PC-3 (cell line): ENCODE data around the gene HRG. TPM values are rescaled to one million over a fixed set of nuclear protein-coding genes. Genes with fewer than 3 reads are reported as not detected.
"Not testable (repeated sequence)": the region's sequence is repeated elsewhere in the genome, so short reads cannot be mapped to it uniquely, and the experiment has no call there.

ENCODE experiments used
- ATAC-seq: fragments of 200-7000 bp; cut with Tn5 transposase; 2 replicates; pipeline ENCODE4 v1.9.1; 2020; ENCODE audit warnings: mild to moderate bottlenecking, moderate library complexity
- BruUV-seq: library from RNA; stranded (reverse); fragments of 400-500 nt; replicated peaks from 2 replicates; lab custom pipeline; 2021; lab: Mats Ljungman, UMichigan
- CTCF ChIA-PET: fragments of 300-600 bp; sonication (Branson Sonifier 250); formaldehyde crosslinking; loops from one replicate; lab custom pipeline; 2022; ENCODE audit warnings: antibody characterized with exemption; lab: Charles Lee
- POLR2A ChIA-PET: fragments of 300-600 bp; sonication (Branson Sonifier 250); formaldehyde crosslinking; loops from one replicate; lab custom pipeline; 2022; ENCODE audit warnings: antibody characterized with exemption; ENCODE audit not compliant: unreplicated experiment; lab: Charles Lee
- DNase-seq: peaks from one replicate; pipeline ENCODE4 v3.0.0-alpha.2; 2015
- H2AFZ ChIP-seq: fragments of 300-600 bp; sonication (generic); 2 replicates; pipeline ENCODE4 v1.6.0; 2016; ENCODE audit warnings: antibody characterized with exemption, low read length
- H3F3A ChIP-seq: fragments of 300-600 bp; sonication (generic); one replicate; pipeline ENCODE4 v1.6.0; 2017; ENCODE audit warnings: antibody characterized with exemption, low read length, control low read depth, mild to moderate bottlenecking; ENCODE audit not compliant: unreplicated experiment
- H3K27ac ChIP-seq: fragments of 300-600 bp; sonication (generic); 2 replicates; pipeline ENCODE4 v1.5.1; 2016; ENCODE audit warnings: mild to moderate bottlenecking, low read length
- H3K27me3 ChIP-seq: fragments of 300-600 bp; sonication (generic); 2 replicates; pipeline ENCODE4 v1.6.1; 2016; ENCODE audit warnings: low read length, mixed read lengths
- H3K36me3 ChIP-seq: fragments of 300-600 bp; sonication (generic); 2 replicates; pipeline ENCODE4 v1.6.1; 2016; ENCODE audit warnings: low read depth, mixed run types, low read length, mixed read lengths
- H3K4me1 ChIP-seq: fragments of 300-600 bp; sonication (generic); 2 replicates; pipeline ENCODE4 v1.5.1; 2016; ENCODE audit warnings: low read length; ENCODE audit not compliant: insufficient read depth
- H3K4me2 ChIP-seq: fragments of 300-600 bp; sonication (generic); 2 replicates; pipeline ENCODE4 v1.6.0; 2016; ENCODE audit warnings: low read length
- H3K4me3 ChIP-seq: fragments of 300-600 bp; sonication (generic); 2 replicates; pipeline ENCODE4 v1.5.1; 2016; ENCODE audit warnings: mild to moderate bottlenecking, low read length, mixed read lengths
- H3K79me2 ChIP-seq: fragments of 300-600 bp; sonication (generic); 2 replicates; pipeline ENCODE4 v1.6.1; 2017; ENCODE audit warnings: low read length, mixed read lengths
- H3K9ac ChIP-seq: fragments of 300-600 bp; sonication (generic); 2 replicates; pipeline ENCODE4 v1.6.0; 2016; ENCODE audit warnings: mild to moderate bottlenecking, low read length
- H3K9me2 ChIP-seq: fragments of 300-600 bp; sonication (generic); replicated peaks from 2 replicates; pipeline ENCODE4 v1.6.1; 2016; ENCODE audit warnings: mixed run types, low read length, mixed read lengths
- H3K9me3 ChIP-seq: fragments of 300-600 bp; sonication (generic); 2 replicates; pipeline ENCODE4 v1.6.1; 2016; ENCODE audit warnings: low read length, mixed read lengths
- H4K20me1 ChIP-seq: fragments of 300-600 bp; sonication (generic); 2 replicates; pipeline ENCODE4 v1.6.1; 2016; ENCODE audit warnings: low read length, mixed read lengths
- CTCF ChIP-seq: fragments of 300-600 bp; sonication (generic); conservative IDR thresholded peaks from 2 replicates; pipeline ENCODE4 v1.5.1; 2017; ENCODE audit warnings: antibody characterized with exemption, low read depth, mild to moderate bottlenecking, low read length
- EZH2 ChIP-seq: fragments of 300-600 bp; sonication (generic); IDR thresholded peaks from one replicate; pipeline ENCODE4 v1.6.1; 2017; ENCODE audit warnings: antibody characterized with exemption, mild to moderate bottlenecking, low read length; ENCODE audit not compliant: unreplicated experiment
- EZH2phosphoT487 ChIP-seq: fragments of 300-600 bp; sonication (generic); IDR thresholded peaks from 2 replicates; pipeline ENCODE4 v1.6.1; 2018; ENCODE audit warnings: mild to moderate bottlenecking, antibody characterized with exemption, low read length, borderline replicate concordance
- intact Hi-C: fragments of 100-400 bp; cut with micrococcal nuclease; formaldehyde crosslinking; loops from 2 replicates; pipeline ENCODE4 v1.9.0; 2023
- total RNA-seq: library from RNA; depleted of rRNA; stranded (reverse); fragments of >200 nt; gene quantifications from 2 replicates; pipeline ENCODE4 v1.2.3, GENCODE V29; 2014

HRG gene
- total RNA-seq, 1 experiment from 2014 or later: not detected

GRCh38 chr3:186696522-186696921 lies 30.7 kb downstream of the HRG start:
- ChIA-PET POLR2A (no interaction called here), CTCF (no interaction called here)
- no peak overlapping the region for H3K27ac ChIP-seq
- no peaks in the 10 kb centered on the region for H3F3A ChIP-seq
- H4K20me1 ChIP-seq: no peaks in the 10 kb centered on the region
- no TSS peak for BruUV-seq
- intact Hi-C loops: no loop called here
- no peak overlapping the region for H3K9ac ChIP-seq
- no peaks in the 10 kb centered on the region for H3K27me3 ChIP-seq
- no peak overlapping the region for H2AFZ ChIP-seq
- H3K4me2 ChIP-seq: no peak overlapping the region
- ATAC-seq (no peak), DNase-seq (no peak)
- H3K79me2 ChIP-seq: no peaks in the 10 kb centered on the region
- H3K9me2 ChIP-seq: peaks cover 6% of the 10 kb centered on the region; the same call in 1 of the 2 replicates
- no peaks in the 10 kb centered on the region for H3K9me3 ChIP-seq
- peaks cover 29% of the 10 kb centered on the region for H3K4me1 ChIP-seq
- no peaks in the 10 kb centered on the region for H3K36me3 ChIP-seq
- TF ChIP-seq EZH2phosphoT487: no peak
- no peak for TF ChIP-seq CTCF
- TF ChIP-seq EZH2: no peak
- H3K4me3 ChIP-seq: no peak overlapping the region

- Histone ChIP-seq H2AFZ (no peak overlapping the region), H3K27me3 (no peaks in the 10 kb centered on the region), H3K9me3 (no peaks in the 10 kb centered on the region), H3K27ac (no peak overlapping the region), H3K4me1 (peaks cover 28% of the 10 kb centered on the region), H3K4me2 (no peak overlapping the region), H3K9me2 (peaks cover 6% of the 10 kb centered on the region; the same call in 1 of the 2 replicates), H3K36me3 (no peaks in the 10 kb centered on the region), H4K20me1 (no peaks in the 10 kb centered on the region), H3K9ac (no peak overlapping the region), H3K79me2 (no peaks in the 10 kb centered on the region), H3F3A (no peaks in the 10 kb centered on the region), H3K4me3 (no peak overlapping the region)
- POLR2A ChIA-PET: no interaction called here
- CTCF ChIA-PET: no interaction called here
- no peak for ATAC-seq
- TF ChIP-seq EZH2 (no peak), CTCF (no peak), EZH2phosphoT487 (no peak)
- no peak for DNase-seq
- no TSS peak for BruUV-seq
- intact Hi-C loops: no loop called here
These were observed 31.7 kb downstream of the HRG start for GRCh38 chr3:186697510-186697909.

- Histone ChIP-seq H3K9ac (no peak overlapping the region), H3K9me2 (peaks cover 6% of the 10 kb centered on the region; the same call in 1 of the 2 replicates), H2AFZ (no peak overlapping the region), H4K20me1 (no peaks in the 10 kb centered on the region), H3K36me3 (no peaks in the 10 kb centered on the region), H3K4me1 (peaks cover under 1% of the 10 kb centered on the region), H3F3A (no peaks in the 10 kb centered on the region), H3K79me2 (no peaks in the 10 kb centered on the region), H3K9me3 (no peaks in the 10 kb centered on the region), H3K4me2 (no peak overlapping the region), H3K4me3 (no peak overlapping the region), H3K27me3 (no peaks in the 10 kb centered on the region), H3K27ac (no peak overlapping the region)
- TF ChIP-seq EZH2 (no peak), EZH2phosphoT487 (no peak), CTCF (no peak)
- ATAC-seq (no peak), DNase-seq (peak; percentile 5)
- intact Hi-C loops: no loop called here
- ChIA-PET CTCF (no interaction called here), POLR2A (no interaction called here)
- BruUV-seq: no TSS peak
These were observed 34.5 kb downstream of the HRG start for GRCh38 chr3:186700267-186700666.

GRCh38 chr3:186702451-186702850 lies 36.6 kb downstream of the HRG start:
- ATAC-seq, H3K9me2 ChIP-seq, intact Hi-C loops, H3K9me3 ChIP-seq, H3F3A ChIP-seq, H3K4me2 ChIP-seq, H4K20me1 ChIP-seq, BruUV-seq, H3K27ac ChIP-seq, DNase-seq, H3K36me3 ChIP-seq, POLR2A ChIA-PET, H3K4me3 ChIP-seq, H3K9ac ChIP-seq, H3K4me1 ChIP-seq, H3K27me3 ChIP-seq, H3K79me2 ChIP-seq, CTCF ChIA-PET, H2AFZ ChIP-seq: not testable (repeated sequence)
